Activated T-helper 1 cell treated with anti-CD3 and anti-CD28 coated beads, Interleukin-12 subunit alpha, Interleukin-12 subunit beta, Interleukin-2, Interleukin-4 antibody, amounts not matched to agents 30 ng/mL and 10 ng/mL and 1 ng/mL, durations not matched to agents 14 hours and 24 hours and 36 hours (primary cell): Measurements from ENCODE around the gene SLC44A5. TPM values are rescaled to one million over a fixed set of nuclear protein-coding genes. Genes with fewer than 3 reads are reported as not detected.
"Not testable (repeated sequence)": the region's sequence is repeated elsewhere in the genome, so short reads cannot be mapped to it uniquely, and the experiment has no call there.

Experiments used
- DNase-seq: peaks from one replicate; pipeline ENCODE4 v3.0.0; 2021; ENCODE audit warnings: low spot score
- H3K27ac Mint-ChIP-seq: one replicate; pipeline ENCODE4 v1.8.0; 2021; ENCODE audit warnings: mild to moderate bottlenecking, mixed read lengths
- H3K27me3 Mint-ChIP-seq: one replicate; pipeline ENCODE4 v1.8.0; 2022; ENCODE audit warnings: mild to moderate bottlenecking, moderate library complexity, mixed read lengths; ENCODE audit not compliant: insufficient read depth
- H3K36me3 Mint-ChIP-seq: one replicate; pipeline ENCODE4 v1.8.0; 2021; ENCODE audit warnings: low read depth, mixed read lengths
- H3K4me1 Mint-ChIP-seq: one replicate; pipeline ENCODE4 v1.8.0; 2021; ENCODE audit warnings: low read depth, mixed read lengths
- H3K4me3 Mint-ChIP-seq: one replicate; pipeline ENCODE4 v1.8.0; 2021; ENCODE audit warnings: mild to moderate bottlenecking, moderate library complexity, mixed read lengths
- H3K9me3 Mint-ChIP-seq: one replicate; pipeline ENCODE4 v1.8.0; 2021; ENCODE audit warnings: mixed read lengths
- intact Hi-C: fragments of 100-400 bp; cut with micrococcal nuclease; formaldehyde crosslinking; loops from one replicate; pipeline ENCODE4 v1.15.1; 2024
- total RNA-seq: library from RNA; stranded (reverse); gene quantifications from 2 replicates; pipeline ENCODE4 v1.2.3, GENCODE V29; 2022

SLC44A5 gene
- total RNA-seq, 1 donor from 2014 or later, result not detected

GRCh38 chr1:75237316-75237715 is 373.6 kb downstream of the SLC44A5 start:
- H3K9me3 Mint-ChIP-seq, result no peaks in the 10 kb centered on the region
- H3K4me1 Mint-ChIP-seq, result no peaks in the 10 kb centered on the region
- no peaks in the 10 kb centered on the region for H3K36me3 Mint-ChIP-seq
- intact Hi-C loops, result no loop called here
- no peak for DNase-seq
- H3K27ac Mint-ChIP-seq, result no peak overlapping the region
- no peak overlapping the region for H3K4me3 Mint-ChIP-seq
- H3K27me3 Mint-ChIP-seq, result no peaks in the 10 kb centered on the region

DNA sequence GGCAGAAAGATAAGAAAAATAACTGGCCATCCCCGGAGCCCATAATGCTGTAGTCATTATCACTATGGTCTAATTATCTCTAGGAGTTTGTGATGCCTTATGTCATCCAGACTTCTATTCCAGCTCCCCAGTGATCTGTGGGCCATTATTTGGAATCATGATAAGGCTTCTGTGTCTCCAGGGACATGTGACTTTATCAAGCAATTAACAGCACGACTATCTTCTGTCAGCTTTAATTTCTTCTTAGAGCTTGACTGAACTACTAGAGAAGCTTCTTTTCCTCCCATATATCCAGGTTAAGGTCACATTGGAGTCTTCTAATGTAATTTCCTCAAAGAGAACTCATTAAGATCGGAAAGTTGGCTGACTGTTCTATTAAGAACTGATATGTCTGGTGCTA is 376.4 kb downstream of the SLC44A5 start:
- no peaks in the 10 kb centered on the region for H3K4me1 Mint-ChIP-seq
- no peaks in the 10 kb centered on the region for H3K36me3 Mint-ChIP-seq
- no peak overlapping the region for H3K4me3 Mint-ChIP-seq
- H3K27ac Mint-ChIP-seq, result no peak overlapping the region
- no peaks in the 10 kb centered on the region for H3K9me3 Mint-ChIP-seq
- intact Hi-C loops, result no loop called here
- DNase-seq, result no peak
- H3K27me3 Mint-ChIP-seq, result no peaks in the 10 kb centered on the region

DNA sequence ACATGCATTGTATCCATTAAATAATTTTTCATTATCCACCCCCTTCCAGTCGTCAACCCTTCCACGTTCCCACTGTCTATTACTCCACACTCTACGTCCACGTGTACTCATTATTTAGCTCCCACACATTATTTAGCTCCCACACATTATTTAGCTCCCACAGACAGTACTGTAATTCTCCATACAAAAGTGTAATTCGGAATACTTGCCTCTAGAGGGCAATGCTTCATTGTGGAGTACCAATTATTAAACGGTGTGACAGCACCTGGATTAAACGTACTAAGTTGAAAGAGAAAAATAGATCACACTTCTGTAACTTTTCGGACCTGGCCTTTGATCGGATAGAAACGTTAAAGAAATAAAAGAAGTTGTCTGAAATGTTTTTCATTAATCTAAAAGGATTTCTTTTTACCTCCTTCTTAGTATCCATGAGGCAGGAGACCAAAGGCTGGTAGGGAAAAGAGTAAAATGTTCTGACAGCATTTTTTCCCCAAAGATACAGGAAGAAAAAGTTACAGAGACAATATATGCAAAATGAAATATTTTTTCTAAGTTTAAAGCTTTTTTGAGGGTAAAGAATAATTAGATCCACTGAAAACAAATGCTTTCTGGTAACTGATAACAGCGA is 377.5 kb downstream of the SLC44A5 start:
- Mint-ChIP-seq H3K27me3 (no peaks in the 10 kb centered on the region), H3K4me3 (no peak overlapping the region), H3K27ac (no peak overlapping the region), H3K36me3 (no peaks in the 10 kb centered on the region), H3K4me1 (no peaks in the 10 kb centered on the region), H3K9me3 (no peaks in the 10 kb centered on the region)
- no peak for DNase-seq
- intact Hi-C loops, result loop anchor here (2.0 kb wide), 1 partner anchor 399 kb away; no protein-coding TSS in a partner anchor

- Mint-ChIP-seq H3K9me3 (no peaks in the 10 kb centered on the region), H3K4me3 (no peak overlapping the region), H3K27ac (no peak overlapping the region), H3K4me1 (no peaks in the 10 kb centered on the region), H3K36me3 (no peaks in the 10 kb centered on the region), H3K27me3 (peaks cover 2% of the 10 kb centered on the region)
- intact Hi-C loops, result no loop called here
- DNase-seq, result no peak
Observed at GRCh38 chr1:75220072-75220471, 390.8 kb downstream of the SLC44A5 start.

DNA sequence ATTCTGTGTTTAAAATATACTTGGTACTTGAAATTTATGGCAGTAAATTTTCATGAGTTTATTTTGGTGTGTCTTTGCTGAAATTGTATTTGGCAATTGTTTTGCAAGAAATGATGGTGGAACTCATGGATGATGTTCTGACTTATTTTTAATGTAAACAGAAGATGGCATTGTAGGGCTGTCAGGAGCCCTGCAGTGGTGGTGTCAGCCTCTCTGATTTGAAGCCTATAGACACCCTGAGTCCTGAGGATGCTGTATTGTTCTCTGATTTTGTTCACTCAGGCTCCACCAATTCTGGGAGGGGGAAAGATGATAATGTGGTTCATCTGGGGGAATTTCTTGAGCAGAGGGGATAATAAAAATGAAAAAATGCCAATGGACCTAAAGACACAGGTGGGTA is 396.9 kb downstream of the SLC44A5 start:
- DNase-seq, result no peak
- H3K36me3 Mint-ChIP-seq, result no peaks in the 10 kb centered on the region
- intact Hi-C loops, result no loop called here
- H3K4me3 Mint-ChIP-seq, result no peak overlapping the region
- no peak overlapping the region for H3K27ac Mint-ChIP-seq
- peaks cover 2% of the 10 kb centered on the region for H3K27me3 Mint-ChIP-seq
- no peaks in the 10 kb centered on the region for H3K4me1 Mint-ChIP-seq
- no peaks in the 10 kb centered on the region for H3K9me3 Mint-ChIP-seq

- intact Hi-C loops, result no loop called here
- Mint-ChIP-seq H3K27ac (no peak overlapping the region), H3K4me1 (no peaks in the 10 kb centered on the region), H3K4me3 (no peak overlapping the region), H3K36me3 (no peaks in the 10 kb centered on the region), H3K27me3 (peaks cover 3% of the 10 kb centered on the region), H3K9me3 (no peaks in the 10 kb centered on the region)
- no peak for DNase-seq
Observed at GRCh38 chr1:75211648-75212047, 399.3 kb downstream of the SLC44A5 start.

- Mint-ChIP-seq H3K9me3 (no peaks in the 10 kb centered on the region), H3K4me1 (no peaks in the 10 kb centered on the region), H3K36me3 (no peaks in the 10 kb centered on the region), H3K27me3 (peaks cover 3% of the 10 kb centered on the region), H3K27ac (no peak overlapping the region), H3K4me3 (no peak overlapping the region)
- DNase-seq, result no peak
- intact Hi-C loops, result no loop called here
Observed at GRCh38 chr1:75208862-75209261, 402.1 kb downstream of the SLC44A5 start.

DNA sequence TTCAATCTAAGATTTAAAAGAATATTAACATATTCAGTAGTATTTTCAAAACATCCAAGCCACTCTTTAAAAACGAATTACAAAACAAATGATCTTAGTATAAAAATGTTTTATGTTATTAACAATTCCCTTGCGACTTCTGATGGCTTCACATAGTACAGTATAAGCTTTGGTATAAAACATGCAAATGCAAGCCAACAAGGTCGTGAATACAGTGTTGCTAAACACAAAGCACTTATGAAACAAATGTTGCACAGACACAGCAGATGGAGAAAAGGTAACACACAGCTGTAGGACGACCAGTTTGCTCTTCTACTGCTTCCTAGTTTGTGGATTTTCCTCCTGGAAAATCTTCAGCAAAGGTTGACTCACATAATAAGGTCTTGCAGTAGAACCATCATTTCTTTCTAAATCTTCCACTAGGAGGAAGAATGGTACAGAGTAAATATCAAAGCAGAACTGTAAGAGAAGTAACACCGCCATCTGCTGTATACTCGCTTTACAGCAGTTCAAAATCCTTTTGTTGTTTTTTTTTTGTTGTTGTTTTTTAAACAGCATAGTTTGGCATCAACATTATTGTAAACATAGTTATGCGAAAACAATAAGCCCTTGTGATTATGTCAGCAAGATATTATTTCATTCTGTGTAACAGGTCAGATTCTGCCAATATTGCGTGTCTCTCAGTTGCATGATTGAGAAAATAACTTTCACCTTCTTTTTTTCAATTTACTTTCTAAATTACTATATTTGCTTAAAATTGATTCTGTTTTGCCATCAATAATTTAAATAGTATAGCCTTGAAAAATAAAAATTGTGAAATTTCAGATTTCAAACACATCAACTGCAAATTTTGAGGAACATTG is 407.3 kb downstream of the SLC44A5 start:
- Mint-ChIP-seq H3K27me3 (peaks cover 1% of the 10 kb centered on the region), H3K9me3 (no peaks in the 10 kb centered on the region), H3K27ac (no peak overlapping the region), H3K4me1 (no peaks in the 10 kb centered on the region), H3K4me3 (no peak overlapping the region), H3K36me3 (no peaks in the 10 kb centered on the region)
- no peak for DNase-seq
- intact Hi-C loops, result no loop called here

GRCh38 chr1:75202751-75203150 is 408.2 kb downstream of the SLC44A5 start:
- no peaks in the 10 kb centered on the region for H3K4me1 Mint-ChIP-seq
- no peak overlapping the region for H3K4me3 Mint-ChIP-seq
- intact Hi-C loops, result no loop called here
- DNase-seq, result no peak
- H3K36me3 Mint-ChIP-seq, result no peaks in the 10 kb centered on the region
- no peaks in the 10 kb centered on the region for H3K9me3 Mint-ChIP-seq
- H3K27me3 Mint-ChIP-seq, result peaks cover under 1% of the 10 kb centered on the region
- H3K27ac Mint-ChIP-seq, result no peak overlapping the region

GRCh38 chr1:75198761-75199160 is 412.2 kb downstream of the SLC44A5 start:
- Mint-ChIP-seq H3K4me1 (no peaks in the 10 kb centered on the region), H3K27ac (no peak overlapping the region), H3K9me3 (no peaks in the 10 kb centered on the region), H3K4me3 (no peak overlapping the region), H3K36me3 (no peaks in the 10 kb centered on the region), H3K27me3 (no peaks in the 10 kb centered on the region)
- intact Hi-C loops, result no loop called here
- DNase-seq, result no peak

DNA sequence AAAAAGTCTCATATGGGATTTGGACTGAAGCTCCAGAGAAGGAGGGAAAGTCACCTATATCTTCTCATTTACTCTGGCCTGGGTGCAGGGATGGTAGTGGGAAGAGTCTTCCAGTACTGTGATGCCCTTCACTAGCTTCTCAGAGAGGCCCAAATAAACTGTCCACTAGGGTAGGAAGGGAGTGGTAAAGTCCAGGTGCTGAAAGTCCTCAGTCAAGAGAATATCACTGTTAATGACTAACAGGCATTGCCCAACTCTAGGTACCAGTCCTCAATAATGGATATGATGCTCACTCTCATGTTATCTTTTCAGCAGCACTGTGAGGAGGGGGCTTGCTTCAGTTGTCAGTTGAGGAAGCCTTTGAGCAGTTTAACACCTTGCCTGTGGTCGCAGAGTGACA is 412.8 kb downstream of the SLC44A5 start:
- Mint-ChIP-seq H3K27ac (no peak overlapping the region), H3K4me3 (no peak overlapping the region), H3K9me3 (no peaks in the 10 kb centered on the region), H3K27me3 (no peaks in the 10 kb centered on the region), H3K4me1 (no peaks in the 10 kb centered on the region), H3K36me3 (no peaks in the 10 kb centered on the region)
- no peak for DNase-seq
- intact Hi-C loops, result no loop called here

- no peak overlapping the region for H3K4me3 Mint-ChIP-seq
- intact Hi-C loops, result no loop called here
Observed at GRCh38 chr1:75188892-75189291, 422.0 kb downstream of the SLC44A5 start.

GRCh38 chr1:75181214-75181955 is 429.5 kb downstream of the SLC44A5 start:
- intact Hi-C loops, H3K27me3 Mint-ChIP-seq, H3K36me3 Mint-ChIP-seq, DNase-seq, H3K4me3 Mint-ChIP-seq, H3K9me3 Mint-ChIP-seq, H3K27ac Mint-ChIP-seq, H3K4me1 Mint-ChIP-seq: not testable (repeated sequence)

More at GRCh38 chr1:75188892-75189291, 422.0 kb downstream of the SLC44A5 start:
- no peak overlapping the region for H3K27ac Mint-ChIP-seq
- H3K9me3 Mint-ChIP-seq, result no peaks in the 10 kb centered on the region
- DNase-seq, result no peak
- H3K27me3 Mint-ChIP-seq, result no peaks in the 10 kb centered on the region
- no peaks in the 10 kb centered on the region for H3K36me3 Mint-ChIP-seq
- no peaks in the 10 kb centered on the region for H3K4me1 Mint-ChIP-seq
